ENCODE results near the gene PLA2G2C. TPM values are rescaled to one million over a fixed set of nuclear protein-coding genes. Genes with fewer than 3 reads are reported as not detected.

Gene PLA2G2C
- total and polyA plus RNA-seq, 7 donors, result 0.09 to 5.5 (median 1.4) TPM; not detected in 2

DNA sequence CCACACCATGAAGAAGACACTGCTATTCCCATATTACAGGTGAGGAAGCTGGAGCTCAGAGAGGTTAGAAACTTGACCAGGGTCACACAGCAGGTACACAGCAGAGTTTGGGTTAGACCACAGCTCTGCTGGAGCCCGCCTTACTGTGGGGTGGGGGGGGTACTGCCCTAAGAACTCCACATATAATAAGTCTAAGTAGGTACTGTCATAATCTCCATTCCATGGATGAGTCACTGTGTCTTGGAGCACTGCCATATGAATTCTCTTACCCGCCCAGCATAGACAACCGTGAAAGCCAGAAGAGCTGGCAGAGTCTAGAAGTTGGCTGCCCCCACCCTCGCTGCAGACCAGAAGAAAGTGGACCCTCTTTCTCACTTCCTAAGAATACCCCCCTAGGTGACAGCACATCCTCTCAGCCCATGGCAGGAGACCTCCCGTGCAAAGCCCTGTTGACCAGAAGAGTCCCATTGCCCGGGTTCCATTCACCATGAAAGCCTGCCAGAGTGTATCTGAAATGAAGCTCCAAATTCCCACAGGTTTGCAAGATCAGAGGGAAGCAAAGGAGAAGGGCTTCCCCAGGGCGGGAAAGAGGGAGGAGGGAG lies 61.8 kb downstream of the PLA2G2C start:
- intact Hi-C loops (cut with DNase I), result no loop called here
- no peak overlapping the region for H3K4me3 ChIP-seq
- TF ChIP-seq EP300 (IDR thresholded peaks at IDR 0.05), result no peak
- TF ChIP-seq POLR2AphosphoS5 (IDR thresholded peaks at IDR 0.05), result peak in 1 of 4 donors; percentile 29
- DNase-seq, result peak; percentile 68
- H3K9me3 ChIP-seq, result no peaks in the 10 kb centered on the region
- H3K27ac ChIP-seq, result no peak overlapping the region
- 50 to 80% methylated on average over 7 of the region's 7 CpGs for WGBS, 2 donors
- H3K27me3 ChIP-seq, result no peaks in the 10 kb centered on the region
- no peaks in the 10 kb centered on the region for H3K36me3 ChIP-seq
- peaks cover 0 to 12% (median 12%) of the 10 kb centered on the region in 4 donors for H3K4me1 ChIP-seq

DNA sequence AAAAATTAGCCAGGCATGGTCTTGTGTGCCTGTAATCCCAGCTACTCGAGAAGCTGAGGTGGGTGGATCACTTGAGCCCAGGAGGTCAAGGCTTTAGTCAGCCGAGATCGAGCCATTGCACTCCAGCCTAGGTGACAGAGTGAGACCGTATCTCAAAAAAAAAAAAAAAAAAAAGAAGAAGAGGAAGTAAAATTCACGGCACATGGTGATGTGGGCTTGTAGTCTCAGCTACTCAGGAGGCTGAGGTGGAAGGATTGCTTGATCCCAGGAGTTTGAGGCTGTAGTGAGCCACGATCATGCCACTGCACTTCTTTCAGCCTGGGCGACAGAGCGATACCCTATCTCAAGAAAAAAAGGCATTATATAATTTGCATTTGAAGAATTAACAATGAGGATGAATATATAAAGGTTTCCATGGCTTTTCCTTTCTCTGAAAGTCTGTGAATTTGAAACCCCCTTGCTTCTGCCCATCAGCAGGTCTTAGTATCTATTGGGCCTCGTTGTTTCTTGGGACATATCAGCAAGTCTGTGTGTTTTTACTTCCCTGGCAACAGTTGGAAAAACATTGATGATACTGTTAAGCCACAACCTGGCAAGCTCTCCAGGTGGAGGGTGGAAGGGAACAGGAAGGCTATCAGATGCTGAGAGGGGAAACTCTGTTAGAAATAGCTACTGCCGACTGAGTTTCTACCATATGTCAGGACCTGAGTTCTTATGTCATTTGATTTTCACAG lies 62.4 kb downstream of the PLA2G2C start:
- WGBS, 2 donors, result 53 to 60% methylated on average over 10 of the region's 10 CpGs
- Histone ChIP-seq H3K4me3 (no peak overlapping the region), H3K36me3 (no peaks in the 10 kb centered on the region), H3K27me3 (no peaks in the 10 kb centered on the region), H3K27ac (no peak overlapping the region), H3K9me3 (no peaks in the 10 kb centered on the region), H3K4me1 (peaks cover 0 to 12% (median 12%) of the 10 kb centered on the region in 4 donors)
- intact Hi-C loops (cut with DNase I), result no loop called here
- TF ChIP-seq EP300 (IDR thresholded peaks at IDR 0.05) (no peak), POLR2A (IDR thresholded peaks at IDR 0.05) (no peak), POLR2AphosphoS5 (IDR thresholded peaks at IDR 0.05) (no peak)
- TF ChIP-seq, protein P1, sequence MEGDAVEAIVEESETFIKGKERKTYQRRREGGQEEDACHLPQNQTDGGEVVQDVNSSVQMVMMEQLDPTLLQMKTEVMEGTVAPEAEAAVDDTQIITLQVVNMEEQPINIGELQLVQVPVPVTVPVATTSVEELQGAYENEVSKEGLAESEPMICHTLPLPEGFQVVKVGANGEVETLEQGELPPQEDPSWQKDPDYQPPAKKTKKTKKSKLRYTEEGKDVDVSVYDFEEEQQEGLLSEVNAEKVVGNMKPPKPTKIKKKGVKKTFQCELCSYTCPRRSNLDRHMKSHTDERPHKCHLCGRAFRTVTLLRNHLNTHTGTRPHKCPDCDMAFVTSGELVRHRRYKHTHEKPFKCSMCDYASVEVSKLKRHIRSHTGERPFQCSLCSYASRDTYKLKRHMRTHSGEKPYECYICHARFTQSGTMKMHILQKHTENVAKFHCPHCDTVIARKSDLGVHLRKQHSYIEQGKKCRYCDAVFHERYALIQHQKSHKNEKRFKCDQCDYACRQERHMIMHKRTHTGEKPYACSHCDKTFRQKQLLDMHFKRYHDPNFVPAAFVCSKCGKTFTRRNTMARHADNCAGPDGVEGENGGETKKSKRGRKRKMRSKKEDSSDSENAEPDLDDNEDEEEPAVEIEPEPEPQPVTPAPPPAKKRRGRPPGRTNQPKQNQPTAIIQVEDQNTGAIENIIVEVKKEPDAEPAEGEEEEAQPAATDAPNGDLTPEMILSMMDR (IDR thresholded peaks at IDR 0.05), result no peak
- no peak for DNase-seq

DNA sequence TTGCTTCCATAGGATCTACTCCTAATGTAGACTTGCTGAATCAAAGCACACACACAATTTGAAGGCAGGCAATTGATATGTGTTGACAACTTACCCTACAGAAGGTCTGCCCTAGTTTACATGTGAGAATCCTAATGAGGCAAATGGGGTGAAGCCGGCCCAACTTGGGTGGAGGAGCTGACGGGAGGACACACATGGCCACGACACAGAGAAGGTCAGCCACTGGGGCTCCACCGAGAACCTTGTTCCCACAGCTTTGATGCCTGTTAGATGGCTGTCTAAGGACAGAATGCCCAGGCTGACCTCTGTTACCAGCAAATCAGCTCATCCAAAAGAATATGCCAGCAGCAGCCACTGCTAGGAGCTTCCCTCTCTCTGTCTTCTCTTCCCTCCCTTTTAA lies 65.5 kb downstream of the PLA2G2C start:
- no peak overlapping the region for H3K27ac ChIP-seq
- H3K9me3 ChIP-seq, result no peaks in the 10 kb centered on the region
- intact Hi-C loops (cut with DNase I), result no loop called here
- 96% methylated on average over 4 of the region's 4 CpGs for WGBS, 2 donors
- no peaks in the 10 kb centered on the region for H3K36me3 ChIP-seq
- TF ChIP-seq, protein P1 (IDR thresholded peaks at IDR 0.05), result no peak
- no peak for TF ChIP-seq POLR2A (IDR thresholded peaks at IDR 0.05)
- no peak for TF ChIP-seq POLR2AphosphoS5 (IDR thresholded peaks at IDR 0.05)
- no peak for TF ChIP-seq EP300 (IDR thresholded peaks at IDR 0.05)
- H3K4me3 ChIP-seq, result no peak overlapping the region
- DNase-seq, result peak; percentile 38
- peaks cover 0 to 12% (median 12%) of the 10 kb centered on the region in 4 donors for H3K4me1 ChIP-seq
- H3K27me3 ChIP-seq, result no peaks in the 10 kb centered on the region

DNA sequence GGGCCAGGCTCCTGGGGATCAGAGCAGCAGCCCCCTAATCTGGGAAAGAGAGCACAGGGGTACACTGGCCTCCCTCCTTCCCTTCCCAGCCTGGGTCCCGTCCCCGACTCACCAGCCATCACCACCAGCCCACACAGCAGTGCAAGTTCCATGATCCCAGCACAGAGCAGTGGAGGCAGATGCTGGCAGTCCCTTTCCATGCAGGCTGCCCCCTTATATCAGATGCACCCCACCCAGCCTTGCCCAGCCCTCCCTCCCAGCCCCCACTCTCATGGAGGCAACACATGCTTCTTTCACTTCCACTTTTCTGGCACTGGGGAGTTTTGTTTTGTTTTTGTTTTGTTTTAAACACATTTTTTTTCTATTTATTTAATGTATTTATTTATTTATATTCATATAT lies 67.0 kb downstream of the PLA2G2C start, which contains the start of gene PLA2G2D:
PLA2G2D (minus strand) TSS at position 190 of the 400 bp plus-strand sequence; CDS start at position 152, 38 bp downstream.
- Histone ChIP-seq H3K27ac (no peak within 1 kb of the TSS), H3K36me3 (no peaks in the 10 kb centered on the region), H3K27me3 (no peaks in the 10 kb centered on the region), H3K4me1 (peaks cover 0 to 7% (median 5%) of the 10 kb centered on the region in 4 donors), H3K4me3 (no peak within 1 kb of the TSS), H3K9me3 (no peaks in the 10 kb centered on the region)
- TF ChIP-seq POLR2A (IDR thresholded peaks at IDR 0.05), result no peak
- TF ChIP-seq EP300 (IDR thresholded peaks at IDR 0.05), result no peak
- TF ChIP-seq, protein P1 (IDR thresholded peaks at IDR 0.05), result no peak
- no peak for TF ChIP-seq POLR2AphosphoS5 (IDR thresholded peaks at IDR 0.05)
- 86 to 95% methylated on average over 2 of the region's 2 CpGs for WGBS, 2 donors
- peak; percentile 39 for DNase-seq
- intact Hi-C loops (cut with DNase I), result no loop called here

DNA sequence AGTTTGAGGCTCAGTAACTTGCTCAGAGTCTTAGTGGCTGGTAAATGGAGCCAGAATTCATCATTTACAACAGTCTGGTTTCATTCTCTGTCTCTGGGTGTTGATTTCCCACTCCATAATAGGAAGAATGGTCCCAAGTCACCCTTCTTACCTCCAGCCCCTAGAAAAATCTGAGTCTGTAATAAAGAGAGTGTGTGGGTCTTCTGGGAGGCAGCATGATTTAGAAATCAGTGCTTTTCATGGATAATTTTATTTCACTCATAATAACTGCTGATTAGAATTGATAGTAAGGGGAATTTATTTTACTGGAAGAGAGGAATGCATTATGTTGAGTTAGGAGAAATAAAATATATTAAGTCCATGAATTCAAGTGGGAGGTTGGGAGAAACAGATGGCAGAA lies 69.1 kb downstream of the PLA2G2C start:
- H3K4me3 ChIP-seq, result no peak overlapping the region
- H3K9me3 ChIP-seq, result no peaks in the 10 kb centered on the region
- intact Hi-C loops (cut with DNase I), result no loop called here
- H3K36me3 ChIP-seq, result no peaks in the 10 kb centered on the region
- no peak for DNase-seq
- H3K4me1 ChIP-seq, result no peaks in the 10 kb centered on the region
- no peak for TF ChIP-seq POLR2AphosphoS5 (IDR thresholded peaks at IDR 0.05)
- TF ChIP-seq POLR2A (IDR thresholded peaks at IDR 0.05), result no peak
- TF ChIP-seq, protein P1 (IDR thresholded peaks at IDR 0.05), result no peak
- no peak for TF ChIP-seq EP300 (IDR thresholded peaks at IDR 0.05)
- no peaks in the 10 kb centered on the region for H3K27me3 ChIP-seq
- H3K27ac ChIP-seq, result no peak overlapping the region
